Body of pancreas (tissue), 4 donors: ENCODE results near the gene DSE.

ENCODE experiments used
- POLR2A ChIP-seq, 3 donors: fragments of 450-650 bp; IDR thresholded peaks; one replicate each; pipeline ENCODE4 v1.6.1; 2016; ENCODE audit warnings: antibody characterized with exemption in 3 of 3, mild to moderate bottlenecking in 2 of 3
- TF ChIP-seq, protein P1 (sequence below), 7 experiments: fragments of 450-650 bp in 4 of 7; fragments of 200-600 bp in 3 of 7; sonication (generic) in 3 of 7; IDR thresholded peaks; one replicate each; pipeline ENCODE4 v1.5.1; 2016 to 2019; ENCODE audit warnings: antibody characterized with exemption in 7 of 7

DNA sequence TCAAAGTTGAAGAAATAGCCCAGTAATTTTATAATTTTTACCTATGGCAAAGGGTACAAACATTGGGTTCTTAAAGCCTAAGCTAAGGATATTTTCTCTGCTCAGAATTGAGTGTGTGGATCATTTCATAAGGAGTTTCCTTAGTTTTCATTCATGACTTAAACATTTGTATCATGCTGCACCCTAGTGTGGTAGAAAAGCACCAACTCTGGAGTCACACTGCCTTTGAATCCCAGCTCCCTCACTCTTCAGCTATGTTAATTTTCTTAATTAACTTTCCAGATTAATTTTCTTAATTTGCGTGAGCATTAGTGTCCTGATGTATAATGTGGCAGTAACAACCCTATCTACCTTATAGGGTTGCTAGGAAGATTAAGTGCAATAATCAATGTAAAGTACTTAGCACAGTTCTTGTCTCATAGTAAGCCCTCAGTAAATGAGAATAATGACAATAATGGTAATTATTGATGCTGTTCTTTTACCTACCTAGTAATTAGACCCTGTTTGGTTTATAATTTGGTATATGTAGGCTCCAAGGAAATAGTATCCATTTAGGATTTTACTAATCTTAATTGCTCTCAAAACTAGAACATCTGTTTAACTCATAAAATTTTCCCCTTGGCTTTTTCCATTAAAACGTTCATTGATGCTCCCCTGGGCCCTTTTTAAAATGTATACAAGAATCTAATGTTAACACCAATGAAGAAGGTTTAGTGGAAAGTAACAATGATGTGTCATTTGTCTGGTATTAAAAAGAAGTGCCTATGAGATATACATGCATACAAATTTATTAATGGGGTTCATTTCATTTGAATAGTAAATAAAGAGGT is 31.6 kb downstream of the DSE start:
- TF ChIP-seq, protein P1, sequence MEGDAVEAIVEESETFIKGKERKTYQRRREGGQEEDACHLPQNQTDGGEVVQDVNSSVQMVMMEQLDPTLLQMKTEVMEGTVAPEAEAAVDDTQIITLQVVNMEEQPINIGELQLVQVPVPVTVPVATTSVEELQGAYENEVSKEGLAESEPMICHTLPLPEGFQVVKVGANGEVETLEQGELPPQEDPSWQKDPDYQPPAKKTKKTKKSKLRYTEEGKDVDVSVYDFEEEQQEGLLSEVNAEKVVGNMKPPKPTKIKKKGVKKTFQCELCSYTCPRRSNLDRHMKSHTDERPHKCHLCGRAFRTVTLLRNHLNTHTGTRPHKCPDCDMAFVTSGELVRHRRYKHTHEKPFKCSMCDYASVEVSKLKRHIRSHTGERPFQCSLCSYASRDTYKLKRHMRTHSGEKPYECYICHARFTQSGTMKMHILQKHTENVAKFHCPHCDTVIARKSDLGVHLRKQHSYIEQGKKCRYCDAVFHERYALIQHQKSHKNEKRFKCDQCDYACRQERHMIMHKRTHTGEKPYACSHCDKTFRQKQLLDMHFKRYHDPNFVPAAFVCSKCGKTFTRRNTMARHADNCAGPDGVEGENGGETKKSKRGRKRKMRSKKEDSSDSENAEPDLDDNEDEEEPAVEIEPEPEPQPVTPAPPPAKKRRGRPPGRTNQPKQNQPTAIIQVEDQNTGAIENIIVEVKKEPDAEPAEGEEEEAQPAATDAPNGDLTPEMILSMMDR (IDR thresholded peaks at IDR 0.05): no peak
- TF ChIP-seq POLR2A (IDR thresholded peaks at IDR 0.05): no peak
